GM12872 (cell line): ENCODE results near the gene VEGFB.

Experiments used
- CTCF ChIP-seq: IDR thresholded peaks from 3 replicates; pipeline ENCODE4 v1.5.1; 2011; ENCODE audit warnings: low read depth, mild to moderate bottlenecking, low read length, moderate library complexity; ENCODE audit not compliant: insufficient read depth

The VEGFB gene

DNA sequence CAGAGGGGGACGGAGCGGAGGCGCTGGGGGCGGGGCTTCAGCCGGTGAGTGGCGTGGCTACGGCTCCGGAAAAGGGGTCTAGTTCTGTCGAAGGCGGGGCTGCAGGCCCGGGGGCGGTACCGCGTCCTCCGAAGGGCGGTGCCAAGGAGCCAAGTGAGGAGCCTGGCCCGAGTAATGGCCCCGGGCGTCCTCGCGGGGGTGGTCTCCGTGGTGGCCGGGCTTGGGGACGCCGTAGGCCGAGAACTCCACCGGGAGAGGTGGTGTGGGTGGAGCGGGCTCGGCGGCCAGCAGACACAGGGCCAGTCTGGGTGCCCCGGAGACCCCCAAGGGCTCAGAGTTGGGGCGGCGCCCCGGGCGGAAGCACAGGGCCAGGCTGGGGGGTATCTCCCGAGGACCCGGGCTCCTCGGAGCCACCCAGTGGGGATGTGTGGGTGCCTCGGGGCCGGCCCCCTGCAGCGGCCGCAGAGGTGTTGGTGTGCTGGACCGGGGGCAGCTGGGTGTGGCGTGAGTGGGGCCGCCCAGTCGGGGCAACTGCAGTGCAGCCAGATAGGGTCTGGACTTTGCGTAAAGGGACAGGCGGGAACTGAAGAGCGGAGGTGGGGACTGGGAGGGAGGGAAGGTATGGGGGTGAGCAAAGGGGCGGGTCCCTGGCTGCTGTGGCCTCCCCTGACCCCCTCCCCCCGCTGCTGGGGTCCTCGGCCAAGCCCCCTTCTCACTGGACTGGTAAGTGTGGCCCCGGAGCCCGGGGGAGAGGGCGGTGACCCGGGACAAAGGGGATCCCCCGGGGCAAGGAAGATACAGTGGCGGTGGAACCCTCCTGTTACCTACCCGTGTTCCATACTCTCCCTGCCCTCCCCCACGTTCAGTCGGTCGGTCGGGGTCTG is 7.3 kb downstream of the VEGFB start:
- TF ChIP-seq CTCF: no peak

DNA sequence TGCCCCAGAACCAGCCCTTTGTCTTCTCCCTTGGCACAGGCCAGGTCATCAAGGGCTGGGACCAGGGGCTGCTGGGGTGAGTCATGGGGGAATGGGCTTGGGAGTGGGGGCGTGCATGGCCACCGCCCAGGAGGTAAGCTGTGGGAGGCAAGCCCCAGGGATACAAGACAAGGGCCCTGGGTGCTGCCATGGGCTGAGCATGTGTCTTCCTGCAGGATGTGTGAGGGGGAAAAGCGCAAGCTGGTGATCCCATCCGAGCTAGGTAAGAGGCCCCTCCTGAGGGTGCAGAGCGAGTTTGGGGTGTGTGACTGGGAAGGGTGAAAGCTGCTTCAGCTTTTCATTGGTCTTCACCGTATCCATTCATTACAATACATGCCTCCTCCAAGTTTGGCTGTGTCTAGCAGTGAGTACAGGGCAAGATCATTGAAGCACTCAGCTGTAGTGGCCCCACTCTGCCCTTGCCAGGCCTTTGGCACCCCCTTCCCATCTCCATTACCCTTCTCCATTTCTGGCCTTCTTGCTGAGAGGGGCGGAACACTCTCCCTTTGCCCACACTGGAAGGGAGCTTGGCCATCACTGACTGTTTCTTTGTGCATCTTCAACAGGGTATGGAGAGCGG is 9.0 kb downstream of the VEGFB start:
- TF ChIP-seq CTCF: no peak

- no peak for TF ChIP-seq CTCF
Measured at GRCh38 chr11:64244107-64244506, 9.7 kb downstream of the VEGFB start.

DNA sequence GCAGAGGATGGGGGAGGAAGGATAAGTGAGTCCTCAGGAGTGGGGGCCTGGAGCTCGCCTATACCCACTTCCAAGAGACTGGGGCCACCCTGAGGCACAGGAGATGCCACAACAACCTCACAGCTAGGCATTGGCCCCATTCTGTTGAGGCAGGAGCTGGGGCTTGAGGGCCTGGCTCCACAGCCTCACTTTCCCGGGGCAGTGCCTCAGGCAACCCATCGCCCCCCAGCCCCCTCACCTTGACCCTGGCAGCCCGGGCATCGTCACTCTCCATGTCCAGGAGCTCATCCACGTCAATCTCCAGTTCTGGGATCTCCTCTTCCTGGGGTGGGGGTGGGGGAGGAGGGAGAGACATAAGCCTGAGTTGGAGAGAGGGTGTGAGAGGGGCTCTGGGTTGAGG is 10.6 kb downstream of the VEGFB start:
- no peak for TF ChIP-seq CTCF

DNA sequence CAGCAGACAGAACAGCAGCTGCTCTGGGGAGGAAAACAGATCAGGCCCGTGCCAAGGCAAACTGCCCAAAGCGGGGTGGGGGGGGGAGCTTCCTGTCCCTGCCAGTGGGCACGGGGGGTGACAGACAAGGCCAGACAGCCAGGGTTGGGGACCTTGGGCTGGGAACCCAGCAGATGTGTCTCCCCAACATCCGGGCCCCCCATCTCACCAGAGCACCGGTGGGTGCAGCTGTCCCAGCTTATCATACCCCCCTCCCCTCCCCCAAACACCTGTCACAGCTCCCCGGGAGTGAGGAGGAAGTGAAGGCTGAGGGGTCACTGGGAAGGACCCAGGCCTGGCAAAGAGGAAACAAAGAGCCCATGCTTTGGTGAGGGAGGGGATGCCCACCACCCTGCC is 11.0 kb downstream of the VEGFB start:
- no peak for TF ChIP-seq CTCF

GRCh38 chr11:64245797-64246620 is 11.6 kb downstream of the VEGFB start:
- TF ChIP-seq CTCF: no peak
